ENCODE results near the gene LRRC56.

Gene LRRC56

DNA sequence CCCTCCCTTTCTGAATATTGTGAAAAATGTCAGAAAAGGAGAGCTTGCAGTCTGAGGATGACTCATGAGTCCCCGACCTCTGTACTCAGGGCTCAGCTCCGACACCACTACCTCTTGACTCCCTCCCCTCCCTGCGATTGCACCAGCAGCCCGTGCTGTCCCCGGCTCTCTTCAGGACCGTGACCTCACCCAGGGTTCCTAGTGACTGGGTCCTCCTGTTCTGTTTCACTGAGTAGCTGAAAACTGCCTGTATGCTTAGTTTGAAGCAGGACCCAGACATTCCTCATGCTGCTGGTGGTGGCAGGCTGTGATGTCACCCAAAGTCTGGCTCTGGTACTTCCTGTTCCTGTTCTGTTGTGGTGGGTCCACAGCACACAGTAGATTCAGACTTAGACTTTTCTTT, 50.7 kb downstream of the LRRC56 start:
- no peaks in the 10 kb centered on the region for H3K27me3 ChIP-seq (ENCODE audit: control insufficient read depth, insufficient read depth, low read length, poor library complexity, severe bottlenecking)
- no peaks in the 10 kb centered on the region for H3K4me1 ChIP-seq (ENCODE audit: control insufficient read depth, insufficient read depth, low read length)
- WGBS, 2 experiments, result 92 to 95% methylated on average over 6 of the region's 6 CpGs
- no peak overlapping the region for H3K27ac ChIP-seq (ENCODE audit: insufficient read depth, low read depth, low read length, poor library complexity, severe bottlenecking)
- peaks cover 55% of the 10 kb centered on the region for H3K36me3 ChIP-seq (ENCODE audit: control insufficient read depth, insufficient read depth, low read length)
- no peaks in the 10 kb centered on the region for H3K9me3 ChIP-seq (ENCODE audit: control insufficient read depth, low read length)
- H3K4me3 ChIP-seq (ENCODE audit: insufficient read depth, low read depth, low read length), result no peak overlapping the region

DNA sequence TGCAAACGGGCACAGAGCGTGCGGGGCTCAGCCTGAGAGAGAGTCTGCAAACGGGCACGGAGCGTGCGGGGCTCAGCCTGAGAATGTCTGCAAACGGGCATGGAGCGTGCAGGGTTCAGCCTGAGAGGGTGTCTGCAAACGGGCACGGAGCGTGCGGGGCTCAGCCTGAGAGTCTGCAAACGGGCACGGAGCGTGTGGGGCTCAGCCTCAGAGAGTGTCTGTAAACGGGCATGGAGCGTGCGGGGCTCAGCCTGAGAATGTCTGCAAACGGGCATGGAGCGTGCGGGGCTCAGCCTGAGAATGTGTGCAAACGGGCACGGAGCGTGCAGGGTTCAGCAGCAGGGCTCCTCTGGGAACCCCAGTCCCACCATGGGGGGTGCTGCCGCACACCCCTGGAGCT, 52.5 kb downstream of the LRRC56 start:
- WGBS, 2 experiments, result 96% methylated on average over 26 of the region's 26 CpGs
- Histone ChIP-seq H3K36me3 (ENCODE audit: control insufficient read depth, insufficient read depth, low read length) (peaks cover 64% of the 10 kb centered on the region), H3K9me3 (ENCODE audit: control insufficient read depth, low read length) (no peaks in the 10 kb centered on the region)

DNA sequence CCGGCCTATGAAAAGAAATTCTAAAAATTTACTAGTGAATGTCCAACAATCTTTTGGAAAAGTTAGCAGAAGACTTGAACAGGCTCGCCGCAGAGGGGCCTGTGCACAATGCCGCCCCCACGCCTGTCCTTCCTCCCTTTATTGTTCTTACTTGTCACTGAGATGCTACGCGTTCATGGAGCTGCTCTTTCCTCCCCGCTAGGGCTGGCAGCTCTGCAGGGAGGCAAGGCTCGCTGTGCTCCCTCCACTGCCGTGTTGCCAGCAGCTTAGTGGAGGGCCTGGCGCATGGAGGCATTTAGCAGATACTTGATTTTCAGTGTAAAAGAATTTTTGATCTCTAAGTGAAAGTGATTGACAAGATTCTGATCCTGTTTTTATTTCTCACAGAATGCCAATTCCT, 53.7 kb downstream of the LRRC56 start:
- H3K27me3 ChIP-seq (ENCODE audit: control insufficient read depth, insufficient read depth, low read length, poor library complexity, severe bottlenecking), result no peaks in the 10 kb centered on the region
- no peaks in the 10 kb centered on the region for H3K9me3 ChIP-seq (ENCODE audit: control insufficient read depth, low read length)
- no peak overlapping the region for H3K27ac ChIP-seq (ENCODE audit: insufficient read depth, low read depth, low read length, poor library complexity, severe bottlenecking)
- no peaks in the 10 kb centered on the region for H3K4me1 ChIP-seq (ENCODE audit: control insufficient read depth, insufficient read depth, low read length)
- H3K4me3 ChIP-seq (ENCODE audit: insufficient read depth, low read depth, low read length), result no peak overlapping the region
- H3K36me3 ChIP-seq (ENCODE audit: control insufficient read depth, insufficient read depth, low read length), result peaks cover 75% of the 10 kb centered on the region
- WGBS, 2 experiments, result 89 to 90% methylated on average over 11 of the region's 11 CpGs

More for the DNA sequence above, 52.5 kb downstream of the LRRC56 start:
- no peak overlapping the region for H3K27ac ChIP-seq (ENCODE audit: insufficient read depth, low read depth, low read length, poor library complexity, severe bottlenecking)
- H3K27me3 ChIP-seq (ENCODE audit: control insufficient read depth, insufficient read depth, low read length, poor library complexity, severe bottlenecking), result no peaks in the 10 kb centered on the region
- H3K4me1 ChIP-seq (ENCODE audit: control insufficient read depth, insufficient read depth, low read length), result no peaks in the 10 kb centered on the region
- H3K4me3 ChIP-seq (ENCODE audit: insufficient read depth, low read depth, low read length), result no peak overlapping the region

DNA sequence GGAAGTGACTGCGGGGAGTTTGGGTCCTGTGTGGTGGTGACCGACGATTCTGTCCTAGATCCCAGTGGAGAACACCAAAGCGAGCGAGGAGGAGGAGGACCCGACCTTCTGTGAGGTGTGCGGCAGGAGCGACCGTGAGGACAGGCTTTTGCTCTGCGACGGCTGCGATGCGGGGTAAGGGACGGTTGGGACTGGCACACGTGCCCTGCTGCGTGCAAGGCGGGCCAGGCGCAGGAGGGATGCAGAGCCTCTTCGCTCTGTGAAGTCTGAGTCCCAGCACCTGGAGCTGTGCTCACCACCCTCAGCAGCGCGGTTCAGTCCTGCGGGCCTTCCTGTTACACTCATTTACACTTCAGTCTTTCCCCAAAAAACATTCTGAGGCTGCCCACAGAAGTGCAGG, 55.2 kb downstream of the LRRC56 start:
- Histone ChIP-seq H3K4me1 (ENCODE audit: control insufficient read depth, insufficient read depth, low read length) (no peaks in the 10 kb centered on the region), H3K27me3 (ENCODE audit: control insufficient read depth, insufficient read depth, low read length, poor library complexity, severe bottlenecking) (no peaks in the 10 kb centered on the region), H3K36me3 (ENCODE audit: control insufficient read depth, insufficient read depth, low read length) (peaks cover 67% of the 10 kb centered on the region), H3K9me3 (ENCODE audit: control insufficient read depth, low read length) (no peaks in the 10 kb centered on the region), H3K4me3 (ENCODE audit: insufficient read depth, low read depth, low read length) (no peak overlapping the region), H3K27ac (ENCODE audit: insufficient read depth, low read depth, low read length, poor library complexity, severe bottlenecking) (no peak overlapping the region)
- 97% methylated on average over 22 of the region's 22 CpGs for WGBS, 2 experiments

DNA sequence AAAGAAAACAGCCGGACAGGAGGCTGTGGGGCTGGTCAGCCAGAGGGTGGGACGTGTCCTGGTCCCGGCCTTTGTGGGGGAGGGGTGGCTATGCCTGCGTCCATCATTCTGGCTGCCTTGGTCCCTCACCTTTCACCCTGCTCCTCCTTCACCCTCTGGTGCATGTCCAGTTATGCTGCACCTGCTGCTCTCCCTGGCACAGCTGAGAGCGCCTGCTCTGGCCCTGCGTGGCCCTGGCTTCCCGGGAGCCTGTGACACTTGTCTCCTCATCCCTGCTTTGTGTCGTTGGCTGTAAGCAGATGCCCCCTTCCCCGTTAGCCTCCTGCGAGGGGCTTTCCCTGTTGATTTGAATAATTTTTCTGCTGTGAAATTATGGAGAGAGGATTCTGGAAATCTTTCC, 55.6 kb downstream of the LRRC56 start:
- peaks cover 66% of the 10 kb centered on the region for H3K36me3 ChIP-seq (ENCODE audit: control insufficient read depth, insufficient read depth, low read length)
- no peaks in the 10 kb centered on the region for H3K4me1 ChIP-seq (ENCODE audit: control insufficient read depth, insufficient read depth, low read length)
- H3K4me3 ChIP-seq (ENCODE audit: insufficient read depth, low read depth, low read length), result no peak overlapping the region
- no peaks in the 10 kb centered on the region for H3K9me3 ChIP-seq (ENCODE audit: control insufficient read depth, low read length)
- no peak overlapping the region for H3K27ac ChIP-seq (ENCODE audit: insufficient read depth, low read depth, low read length, poor library complexity, severe bottlenecking)
- 95 to 97% methylated on average over 10 of the region's 10 CpGs for WGBS, 2 experiments
- no peaks in the 10 kb centered on the region for H3K27me3 ChIP-seq (ENCODE audit: control insufficient read depth, insufficient read depth, low read length, poor library complexity, severe bottlenecking)

DNA sequence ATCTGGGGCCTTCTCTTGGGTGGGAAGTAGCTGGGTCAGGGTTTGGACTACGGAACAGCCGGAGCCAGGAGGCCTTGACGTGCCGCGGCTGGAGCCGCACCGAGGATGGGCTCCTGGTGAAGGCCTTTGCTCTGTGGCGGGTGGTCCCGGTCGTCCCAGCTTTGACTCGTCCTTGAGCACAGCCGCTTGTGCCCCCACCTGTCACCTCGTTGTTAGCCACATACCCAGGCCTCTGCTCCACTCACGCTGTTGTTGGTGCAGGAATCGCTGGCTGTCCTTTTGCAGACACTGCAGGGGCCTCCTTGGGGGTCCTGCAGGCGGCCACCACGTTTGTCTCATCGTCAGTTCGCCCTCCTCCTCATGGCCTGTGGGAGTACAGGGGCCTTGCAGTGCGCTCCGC, 56.0 kb downstream of the LRRC56 start:
- no peaks in the 10 kb centered on the region for H3K9me3 ChIP-seq (ENCODE audit: control insufficient read depth, low read length)
- H3K4me3 ChIP-seq (ENCODE audit: insufficient read depth, low read depth, low read length), result no peak overlapping the region
- H3K27ac ChIP-seq (ENCODE audit: insufficient read depth, low read depth, low read length, poor library complexity, severe bottlenecking), result no peak overlapping the region
- H3K4me1 ChIP-seq (ENCODE audit: control insufficient read depth, insufficient read depth, low read length), result no peaks in the 10 kb centered on the region
- no peaks in the 10 kb centered on the region for H3K27me3 ChIP-seq (ENCODE audit: control insufficient read depth, insufficient read depth, low read length, poor library complexity, severe bottlenecking)
- 95 to 96% methylated on average over 21 of the region's 21 CpGs for WGBS, 2 experiments
- H3K36me3 ChIP-seq (ENCODE audit: control insufficient read depth, insufficient read depth, low read length), result peaks cover 71% of the 10 kb centered on the region

DNA sequence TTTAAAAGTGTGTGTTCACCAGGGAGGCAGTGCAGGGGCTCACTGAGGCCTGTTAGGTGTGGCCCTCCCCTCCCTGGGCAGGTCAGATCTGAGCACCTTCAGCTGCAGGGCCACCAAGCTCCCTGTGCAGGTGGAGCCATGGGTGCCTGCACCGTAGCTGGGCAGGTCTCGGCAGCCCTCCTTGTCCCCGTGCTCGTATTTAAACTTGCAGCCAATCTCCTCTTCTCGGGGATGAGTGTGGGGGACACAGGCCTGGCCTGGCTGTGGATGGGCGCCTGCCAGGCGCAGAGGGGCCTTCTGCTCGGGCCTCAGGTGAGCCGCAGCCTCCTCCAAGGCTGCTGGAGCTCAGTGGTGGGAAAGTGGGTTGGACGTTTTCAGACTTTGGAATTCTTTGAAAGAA, 58.1 kb downstream of the LRRC56 start:
- H3K27ac ChIP-seq (ENCODE audit: insufficient read depth, low read depth, low read length, poor library complexity, severe bottlenecking), result no peak overlapping the region
- H3K4me1 ChIP-seq (ENCODE audit: control insufficient read depth, insufficient read depth, low read length), result no peaks in the 10 kb centered on the region
- H3K27me3 ChIP-seq (ENCODE audit: control insufficient read depth, insufficient read depth, low read length, poor library complexity, severe bottlenecking), result no peaks in the 10 kb centered on the region
- no peak overlapping the region for H3K4me3 ChIP-seq (ENCODE audit: insufficient read depth, low read depth, low read length)
- H3K9me3 ChIP-seq (ENCODE audit: control insufficient read depth, low read length), result no peaks in the 10 kb centered on the region
- 96 to 97% methylated on average over 10 of the region's 10 CpGs for WGBS, 2 experiments
- H3K36me3 ChIP-seq (ENCODE audit: control insufficient read depth, insufficient read depth, low read length), result peaks cover 72% of the 10 kb centered on the region

DNA sequence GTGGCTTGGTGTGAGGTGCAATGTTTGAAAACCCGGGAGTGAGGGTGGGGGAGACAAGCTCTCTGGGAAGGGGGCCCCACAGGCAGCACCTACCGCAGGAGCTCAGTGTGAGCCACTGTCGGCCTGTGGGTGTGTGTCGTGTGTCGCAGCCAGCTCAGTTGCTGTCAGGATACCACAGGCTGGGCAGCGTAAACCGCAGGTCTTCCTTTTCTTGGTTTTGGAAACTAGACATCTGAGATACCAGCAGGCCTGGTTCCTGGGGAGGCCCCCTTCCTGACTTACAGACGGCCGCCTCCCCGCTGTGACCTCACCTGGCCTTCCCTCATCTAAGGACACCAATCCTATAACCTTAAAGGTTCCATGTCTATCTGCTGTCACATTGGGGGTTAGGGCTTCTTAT, 59.0 kb downstream of the LRRC56 start:
- no peaks in the 10 kb centered on the region for H3K9me3 ChIP-seq (ENCODE audit: control insufficient read depth, low read length)
- no peaks in the 10 kb centered on the region for H3K4me1 ChIP-seq (ENCODE audit: control insufficient read depth, insufficient read depth, low read length)
- H3K4me3 ChIP-seq (ENCODE audit: insufficient read depth, low read depth, low read length), result no peak overlapping the region
- WGBS, 2 experiments, result 96 to 97% methylated on average over 10 of the region's 10 CpGs
- H3K27me3 ChIP-seq (ENCODE audit: control insufficient read depth, insufficient read depth, low read length, poor library complexity, severe bottlenecking), result no peaks in the 10 kb centered on the region
- peaks cover 72% of the 10 kb centered on the region for H3K36me3 ChIP-seq (ENCODE audit: control insufficient read depth, insufficient read depth, low read length)
- no peak overlapping the region for H3K27ac ChIP-seq (ENCODE audit: insufficient read depth, low read depth, low read length, poor library complexity, severe bottlenecking)

DNA sequence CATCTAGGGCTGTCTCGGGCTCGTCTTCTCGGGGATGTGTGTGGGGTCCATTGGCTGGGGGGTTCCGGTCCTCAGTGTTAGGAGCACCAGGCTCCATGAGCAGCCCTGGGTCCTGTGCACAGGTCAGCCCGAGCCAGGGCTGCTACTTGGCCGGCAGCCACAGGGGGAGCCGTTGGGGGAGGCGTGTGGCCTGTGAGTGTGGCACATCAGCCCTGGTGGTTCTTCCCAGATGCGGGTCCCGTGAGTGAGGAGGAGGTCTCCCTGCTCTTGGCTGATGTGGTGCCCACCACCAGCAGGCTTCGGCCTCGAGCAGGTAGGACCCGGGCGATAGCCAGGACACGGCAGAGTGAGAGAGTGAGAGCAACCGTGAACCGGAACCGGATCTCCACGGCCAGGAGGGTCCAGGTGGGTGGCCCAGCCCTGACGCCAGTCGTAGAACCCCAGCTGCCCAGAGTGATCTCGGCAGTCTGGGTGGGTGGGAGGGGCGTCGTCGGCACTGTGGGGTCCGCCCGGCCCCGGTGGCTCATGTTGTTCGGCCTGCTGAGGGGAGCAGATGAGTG, 59.9 kb downstream of the LRRC56 start:
- Histone ChIP-seq H3K36me3 (ENCODE audit: control insufficient read depth, insufficient read depth, low read length) (peaks cover 73% of the 10 kb centered on the region), H3K4me3 (ENCODE audit: insufficient read depth, low read depth, low read length) (no peak overlapping the region), H3K27me3 (ENCODE audit: control insufficient read depth, insufficient read depth, low read length, poor library complexity, severe bottlenecking) (no peaks in the 10 kb centered on the region), H3K27ac (ENCODE audit: insufficient read depth, low read depth, low read length, poor library complexity, severe bottlenecking) (no peak overlapping the region), H3K4me1 (ENCODE audit: control insufficient read depth, insufficient read depth, low read length) (no peaks in the 10 kb centered on the region), H3K9me3 (ENCODE audit: control insufficient read depth, low read length) (no peaks in the 10 kb centered on the region)
- 93 to 95% methylated on average over 29 of the region's 29 CpGs for WGBS, 2 experiments

DNA sequence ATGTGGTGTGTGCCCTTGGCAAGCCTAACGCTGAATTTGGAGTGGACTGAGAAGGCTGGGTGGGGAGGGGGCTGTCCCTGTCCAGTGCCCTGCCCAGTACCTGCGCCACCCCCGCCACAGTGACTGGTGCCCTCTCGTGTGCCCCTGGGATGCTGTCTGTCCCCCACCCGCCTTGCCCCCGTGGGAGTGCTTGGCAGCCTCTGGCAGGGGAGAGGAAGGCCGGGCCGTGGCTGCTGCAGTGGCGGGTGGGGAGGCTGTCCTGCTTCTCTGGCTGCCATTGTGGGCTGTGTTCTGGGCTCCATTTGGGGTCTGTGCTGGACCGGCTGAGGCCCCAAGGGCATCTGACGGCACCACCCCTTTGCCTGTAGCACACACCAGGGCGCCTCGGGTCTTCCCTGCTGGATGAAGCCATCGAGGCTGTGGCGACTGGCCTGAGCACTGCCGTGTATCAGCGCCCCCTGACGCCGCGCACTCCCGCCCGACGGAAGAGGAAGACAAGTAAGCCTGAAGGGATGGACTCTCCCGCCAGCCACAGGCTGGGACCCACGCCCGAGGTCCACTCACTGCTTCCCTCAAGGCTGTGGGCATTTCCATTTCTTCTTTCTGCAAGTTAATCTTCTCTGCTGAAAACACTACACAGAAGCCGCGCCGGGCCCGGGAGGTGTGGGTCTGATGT, 60.8 kb downstream of the LRRC56 start:
- peaks cover 64% of the 10 kb centered on the region for H3K36me3 ChIP-seq (ENCODE audit: control insufficient read depth, insufficient read depth, low read length)
- H3K27ac ChIP-seq (ENCODE audit: insufficient read depth, low read depth, low read length, poor library complexity, severe bottlenecking), result no peak overlapping the region
- H3K4me3 ChIP-seq (ENCODE audit: insufficient read depth, low read depth, low read length), result no peak overlapping the region
- H3K4me1 ChIP-seq (ENCODE audit: control insufficient read depth, insufficient read depth, low read length), result no peaks in the 10 kb centered on the region
- WGBS, 2 experiments, result 95 to 97% methylated on average over 30 of the region's 30 CpGs
- H3K27me3 ChIP-seq (ENCODE audit: control insufficient read depth, insufficient read depth, low read length, poor library complexity, severe bottlenecking), result no peaks in the 10 kb centered on the region
- H3K9me3 ChIP-seq (ENCODE audit: control insufficient read depth, low read length), result no peaks in the 10 kb centered on the region

Measured in ectodermal cell (in vitro differentiated cells).